Measurements from ENCODE around the gene KRT32.
"Not testable (repeated sequence)": the region's sequence is repeated elsewhere in the genome, so short reads cannot be mapped to it uniquely, and the experiment has no call there.

KRT32 gene

GRCh38 chr17:41428591-41429291 lies 38.4 kb downstream of the KRT32 start:
- no peak for DNase-seq (ENCODE audit: low read depth)

- no peak for DNase-seq (ENCODE audit: low read depth)
These were observed 43.0 kb downstream of the KRT32 start, which contains the start of gene KRT37 for GRCh38 chr17:41424111-41424635. Gene KRT37 (minus strand): TSS chr17:41424585. CDS start chr17:41424523, 62 bp downstream.

- DNase-seq (ENCODE audit: low read depth): not testable (repeated sequence)
These were observed 44.6 kb downstream of the KRT32 start for GRCh38 chr17:41422586-41422985.

- DNase-seq (ENCODE audit: low read depth): no peak
These were observed 45.6 kb downstream of the KRT32 start for GRCh38 chr17:41421617-41422016.

GRCh38 chr17:41421116-41421515 lies 46.1 kb downstream of the KRT32 start:
- DNase-seq (ENCODE audit: low read depth): no peak

GRCh38 chr17:41420134-41420533 lies 47.1 kb downstream of the KRT32 start:
- DNase-seq (ENCODE audit: low read depth): no peak

GRCh38 chr17:41419716-41420115 lies 47.5 kb downstream of the KRT32 start:
- DNase-seq (ENCODE audit: low read depth): no peak

- no peak for DNase-seq (ENCODE audit: low read depth)
These were observed 48.9 kb downstream of the KRT32 start for GRCh38 chr17:41418116-41418860.

- DNase-seq (ENCODE audit: low read depth): no peak
These were observed 49.6 kb downstream of the KRT32 start for GRCh38 chr17:41417576-41418015.

- no peak for DNase-seq (ENCODE audit: low read depth)
These were observed 50.1 kb downstream of the KRT32 start for GRCh38 chr17:41417127-41417526.

- no peak for DNase-seq (ENCODE audit: low read depth)
These were observed 50.7 kb downstream of the KRT32 start for GRCh38 chr17:41416479-41416878.

- no peak for DNase-seq (ENCODE audit: low read depth)
These were observed 51.3 kb downstream of the KRT32 start for GRCh38 chr17:41415833-41416335.

GRCh38 chr17:41415411-41415810 lies 51.8 kb downstream of the KRT32 start:
- DNase-seq (ENCODE audit: low read depth): no peak

- no peak for DNase-seq (ENCODE audit: low read depth)
These were observed 53.2 kb downstream of the KRT32 start for GRCh38 chr17:41413982-41414381.

- DNase-seq (ENCODE audit: low read depth): no peak
These were observed 53.7 kb downstream of the KRT32 start for GRCh38 chr17:41413353-41413957.

- DNase-seq (ENCODE audit: low read depth): no peak
These were observed 55.9 kb downstream of the KRT32 start for GRCh38 chr17:41411072-41411840.
